Measurements from ENCODE around the gene TAF11L4.

DNA sequence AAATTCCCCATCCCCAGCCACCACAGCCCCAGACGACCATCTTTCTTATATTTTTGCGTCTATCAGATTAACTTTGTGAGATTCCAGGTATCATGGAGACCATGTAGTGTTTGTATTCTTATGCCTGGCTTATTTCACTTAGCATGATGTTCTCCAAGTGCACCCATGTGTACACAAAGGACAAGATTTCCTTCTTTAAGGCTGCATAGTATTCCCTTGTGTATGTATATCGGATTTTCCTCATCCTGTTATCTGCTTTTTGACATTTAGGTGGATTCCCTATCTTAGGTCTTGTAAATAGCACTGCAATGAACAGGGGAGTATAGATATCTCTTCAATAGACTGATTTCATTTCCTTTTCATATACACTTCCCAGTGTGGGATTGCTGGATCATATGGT is 28.8 kb upstream of the TAF11L4 start:
- TF ChIP-seq, protein P1, sequence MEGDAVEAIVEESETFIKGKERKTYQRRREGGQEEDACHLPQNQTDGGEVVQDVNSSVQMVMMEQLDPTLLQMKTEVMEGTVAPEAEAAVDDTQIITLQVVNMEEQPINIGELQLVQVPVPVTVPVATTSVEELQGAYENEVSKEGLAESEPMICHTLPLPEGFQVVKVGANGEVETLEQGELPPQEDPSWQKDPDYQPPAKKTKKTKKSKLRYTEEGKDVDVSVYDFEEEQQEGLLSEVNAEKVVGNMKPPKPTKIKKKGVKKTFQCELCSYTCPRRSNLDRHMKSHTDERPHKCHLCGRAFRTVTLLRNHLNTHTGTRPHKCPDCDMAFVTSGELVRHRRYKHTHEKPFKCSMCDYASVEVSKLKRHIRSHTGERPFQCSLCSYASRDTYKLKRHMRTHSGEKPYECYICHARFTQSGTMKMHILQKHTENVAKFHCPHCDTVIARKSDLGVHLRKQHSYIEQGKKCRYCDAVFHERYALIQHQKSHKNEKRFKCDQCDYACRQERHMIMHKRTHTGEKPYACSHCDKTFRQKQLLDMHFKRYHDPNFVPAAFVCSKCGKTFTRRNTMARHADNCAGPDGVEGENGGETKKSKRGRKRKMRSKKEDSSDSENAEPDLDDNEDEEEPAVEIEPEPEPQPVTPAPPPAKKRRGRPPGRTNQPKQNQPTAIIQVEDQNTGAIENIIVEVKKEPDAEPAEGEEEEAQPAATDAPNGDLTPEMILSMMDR (conservative IDR thresholded peaks at IDR 0.05; ENCODE audit: low read depth, low read length) = no peak
- no peak for TF ChIP-seq EZH2 (IDR thresholded peaks at IDR 0.05; ENCODE audit: borderline replicate concordance, low read depth, low read length, poor library complexity, severe bottlenecking)
